Activated CD8-positive, alpha-beta memory T cell treated with anti-CD3 and anti-CD28 coated beads, Interleukin-2, amount 50 U/mL, for 24 hours (primary cell): ENCODE results near the gene CIAO1.
"Not testable (repeated sequence)": the region's sequence is repeated elsewhere in the genome, so short reads cannot be mapped to it uniquely, and the experiment has no call there.

Source experiments
- DNase-seq: peaks from one replicate; pipeline ENCODE4 v3.0.0-alpha.2; 2020; ENCODE audit errors: extremely low read depth

Gene CIAO1

DNA sequence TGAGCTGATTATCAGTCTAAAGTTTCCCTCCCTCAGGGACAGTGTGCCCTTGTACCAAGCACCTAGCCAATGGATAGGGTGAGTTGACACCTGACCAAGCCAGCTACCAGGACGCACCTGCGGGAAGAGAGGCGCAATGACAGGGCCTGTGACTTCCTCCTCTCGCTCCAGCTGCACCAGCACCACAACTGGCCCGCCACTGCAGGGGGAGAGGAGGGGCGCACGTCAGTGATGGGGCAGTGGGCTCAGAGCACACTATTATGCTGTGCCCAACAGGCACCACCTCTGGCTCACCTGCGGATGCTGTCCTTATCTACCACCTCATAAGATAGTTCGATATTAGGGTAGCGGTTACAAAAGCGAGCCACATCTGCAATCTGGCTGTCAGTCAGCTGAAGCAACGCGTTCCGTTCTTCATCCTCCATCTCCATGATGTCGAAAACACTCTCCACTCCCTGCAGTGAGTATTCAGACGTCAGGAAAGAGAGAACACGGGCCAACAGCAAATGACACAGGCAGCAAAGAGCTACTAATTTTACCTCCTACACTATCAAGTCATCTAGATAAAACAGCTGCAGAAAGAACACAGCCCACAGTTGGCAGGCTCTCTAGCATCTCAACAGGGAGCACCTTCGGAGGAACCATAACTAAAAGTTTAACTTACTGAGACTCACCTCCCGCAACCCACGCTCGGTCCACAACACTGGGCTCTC, 10.9 kb downstream of the CIAO1 start:
- no peak for DNase-seq

DNA sequence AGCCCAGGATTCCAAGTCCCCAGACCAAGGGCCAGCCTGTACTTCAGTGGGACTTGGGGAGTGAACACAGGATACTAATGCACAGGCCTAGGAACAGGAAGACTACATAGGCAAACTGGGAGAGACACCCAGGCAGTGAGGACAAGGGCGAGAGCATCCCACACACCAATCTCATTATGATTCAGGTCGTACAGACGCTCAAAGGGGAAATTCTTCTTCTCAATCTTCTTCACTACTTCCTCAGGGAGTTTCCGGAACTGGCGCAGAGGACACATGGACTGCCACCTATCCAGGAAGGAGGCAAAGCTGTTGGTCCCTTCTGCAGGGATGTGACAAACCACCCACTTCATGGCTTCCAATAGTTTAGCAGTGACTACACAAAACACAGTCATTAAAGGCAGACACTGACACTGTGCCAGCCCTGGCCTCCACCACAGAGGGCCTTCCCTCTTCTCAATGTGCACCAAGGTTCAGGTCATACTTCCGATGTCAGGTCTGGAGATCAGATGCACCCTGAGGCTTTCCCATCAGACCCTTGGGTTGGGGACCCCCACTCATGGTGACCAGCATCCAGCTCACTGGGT, 21.3 kb downstream of the CIAO1 start:
- no peak for DNase-seq

DNA sequence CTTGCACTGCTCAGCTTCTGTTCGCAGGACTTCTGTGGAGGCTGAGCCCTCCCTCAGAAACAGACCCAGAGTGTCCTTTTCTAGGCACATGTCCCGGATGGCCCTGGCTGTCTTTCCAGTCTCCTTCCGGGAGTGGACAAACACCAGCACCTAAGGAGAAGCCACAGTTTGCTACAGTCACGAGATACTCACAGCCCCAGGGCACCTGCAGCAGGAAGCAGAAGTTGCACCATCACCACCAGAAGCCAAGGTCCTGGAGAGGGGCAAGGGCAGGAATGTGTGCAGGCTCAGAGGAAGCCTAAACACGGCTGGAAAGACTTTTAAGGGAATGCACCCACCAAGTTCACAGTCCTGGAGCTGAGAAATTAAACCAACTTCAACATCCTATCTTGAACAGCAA, 25.7 kb downstream of the CIAO1 start:
- no peak for DNase-seq

DNA sequence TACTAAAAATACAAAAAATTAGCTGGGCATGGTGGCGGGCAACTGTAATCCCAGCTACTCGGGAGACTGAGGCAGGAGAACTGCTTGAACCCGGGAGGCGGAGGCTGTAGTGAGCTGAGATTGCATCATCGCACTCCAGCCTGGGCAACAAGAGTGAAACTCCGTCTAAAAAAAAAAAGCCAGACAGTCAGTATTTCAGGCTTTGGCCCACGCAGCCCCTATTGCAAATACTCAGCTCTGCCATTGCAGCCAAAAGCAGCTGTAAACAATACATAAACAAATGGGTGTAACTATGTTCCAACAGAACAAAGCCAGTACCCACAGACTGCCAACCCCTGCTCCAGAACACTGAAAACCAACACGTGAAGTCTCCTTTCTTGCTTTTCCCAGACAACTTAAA, 28.2 kb downstream of the CIAO1 start:
- DNase-seq = not testable (repeated sequence)

DNA sequence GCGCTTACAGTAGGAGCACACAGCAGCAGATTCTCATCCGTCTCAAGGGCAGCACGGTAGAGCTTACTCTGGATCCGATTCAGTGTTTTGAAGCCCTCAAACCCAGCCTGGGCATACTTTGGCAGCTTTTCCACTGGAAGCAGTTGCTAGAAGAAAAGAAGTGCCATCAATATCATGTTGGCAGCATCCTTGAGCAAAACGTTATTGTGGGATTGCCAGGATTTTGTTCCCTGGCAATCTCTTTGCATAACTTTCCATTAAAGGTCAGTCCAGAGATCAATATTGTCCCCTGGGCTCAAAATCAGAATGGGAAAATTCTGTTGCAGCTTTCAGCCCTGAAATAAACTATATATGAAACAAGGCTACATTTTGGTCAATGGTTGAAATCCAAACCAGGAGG, 30.9 kb downstream of the CIAO1 start:
- DNase-seq = no peak

DNA sequence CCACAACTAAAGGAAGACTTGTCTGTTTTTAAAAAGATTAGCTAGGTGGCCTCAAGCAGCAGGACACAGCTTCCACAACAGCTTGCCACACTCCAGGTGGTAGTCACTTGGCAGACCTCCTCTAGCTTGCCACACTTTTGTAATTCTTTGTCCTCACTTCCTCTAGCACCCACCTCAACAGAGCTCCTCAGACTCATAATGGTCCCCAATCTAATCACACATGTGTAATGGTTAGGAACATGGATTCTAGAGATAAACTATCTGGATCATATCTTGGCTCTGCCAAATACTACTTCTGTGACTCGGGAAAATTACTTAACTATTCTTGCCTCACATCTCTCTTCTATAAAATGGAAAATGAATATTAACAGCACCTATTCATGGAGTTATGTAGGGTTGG, 35.8 kb downstream of the CIAO1 start:
- DNase-seq = no peak

DNA sequence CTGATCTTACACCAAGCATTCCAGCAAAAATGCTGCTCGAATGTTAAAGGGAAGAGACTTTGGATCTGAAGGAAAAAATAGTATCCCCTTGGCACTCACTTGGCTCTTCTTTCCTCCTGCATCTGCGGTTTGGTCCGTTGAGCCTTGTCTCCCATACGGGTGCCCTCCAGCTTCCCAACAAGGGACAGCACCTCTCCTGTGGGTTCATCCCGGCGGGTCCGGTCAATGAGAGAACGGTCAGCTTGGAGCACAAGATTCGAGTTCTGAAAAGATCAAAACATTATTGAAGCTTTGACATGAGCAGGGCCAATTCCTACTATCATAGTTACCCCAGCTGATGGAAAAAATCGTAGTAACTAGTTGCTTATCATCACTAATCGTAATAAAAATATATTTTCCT, 38.6 kb downstream of the CIAO1 start:
- no peak for DNase-seq

DNA sequence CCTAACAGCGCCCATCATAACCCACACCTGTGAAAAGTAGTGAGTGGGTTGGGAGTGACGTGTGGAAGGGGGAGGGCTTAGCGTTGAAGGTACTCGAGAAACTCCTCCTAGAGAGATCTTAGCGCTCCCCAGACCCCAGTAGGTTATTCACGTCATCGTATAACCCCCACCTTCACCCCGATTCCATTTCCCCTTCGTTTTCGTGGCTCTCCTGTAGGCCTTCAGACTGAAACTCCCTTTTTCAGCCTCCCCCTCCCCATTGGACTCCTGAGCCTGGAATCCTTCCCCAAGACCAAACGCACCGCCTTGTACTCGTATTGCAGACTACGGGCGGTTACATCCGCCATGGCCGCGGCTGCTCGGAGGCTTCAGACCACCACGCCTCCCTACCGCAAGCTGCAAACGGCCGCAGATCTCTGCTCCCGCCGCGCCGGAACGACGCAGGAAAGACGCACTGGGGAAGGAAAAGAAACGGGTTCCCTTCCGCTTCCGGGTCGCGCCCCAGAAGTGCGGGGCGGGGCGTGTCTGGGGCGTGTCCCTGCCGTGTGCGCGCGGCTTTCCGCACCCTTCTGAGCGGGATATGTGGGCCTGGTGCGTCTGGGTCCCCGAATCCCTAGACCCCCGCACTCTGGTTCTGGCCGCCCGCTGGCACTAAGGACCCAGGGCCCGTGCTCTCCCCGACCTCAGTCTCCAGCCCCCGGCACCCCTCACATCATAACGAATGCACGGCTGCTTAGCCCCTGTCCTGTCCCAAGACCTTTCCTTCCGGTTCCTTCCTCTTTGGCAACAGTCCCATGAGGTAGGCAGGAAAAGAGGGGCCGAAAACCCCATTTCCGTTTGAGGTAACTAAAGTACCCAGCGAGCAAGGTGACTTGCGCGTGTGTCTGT, 39.3 kb downstream of the CIAO1 start, which contains the start of gene SNRNP200:
Gene SNRNP200 (minus strand): TSS at position 456 of the 888 bp plus-strand sequence. CDS start 109 bp downstream, at position 347.
- peak; percentile 79 for DNase-seq

DNA sequence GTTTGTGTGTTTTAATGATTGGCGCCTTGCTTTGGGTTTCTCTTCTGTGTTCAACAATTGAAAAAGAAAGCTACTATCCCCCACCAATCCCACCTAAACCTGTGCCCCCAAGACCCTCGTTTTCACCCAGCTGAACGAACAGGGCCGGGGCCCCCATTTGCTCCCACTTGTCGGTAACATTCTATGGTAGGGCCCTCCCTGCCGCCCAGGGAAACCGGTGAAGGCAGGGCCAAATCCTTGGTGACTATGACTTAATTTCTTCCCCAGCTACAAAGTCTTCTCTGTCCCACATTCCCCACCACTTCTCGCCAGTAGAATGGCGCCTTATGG, 39.9 kb downstream of the CIAO1 start:
- no peak for DNase-seq

DNA sequence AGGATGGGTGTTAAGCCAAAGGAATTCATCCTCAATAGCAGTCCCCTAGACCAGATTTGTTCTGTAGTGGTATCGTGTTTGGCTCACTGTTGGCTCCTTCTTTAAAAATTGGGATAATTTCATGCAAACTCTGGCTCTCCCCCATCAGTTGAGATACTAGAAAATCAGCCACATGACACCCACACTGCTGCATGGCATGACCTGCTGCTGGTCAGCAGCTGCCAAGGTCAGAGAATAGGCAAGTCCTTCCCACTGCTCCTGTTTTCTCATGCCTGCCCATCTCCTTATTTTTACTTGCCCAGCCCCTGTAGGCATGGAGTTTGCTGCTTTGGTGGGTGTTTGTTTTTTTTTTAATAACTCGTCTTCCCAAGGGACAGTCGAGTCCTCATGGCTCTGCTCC, 40.3 kb downstream of the CIAO1 start:
- no peak for DNase-seq

DNA sequence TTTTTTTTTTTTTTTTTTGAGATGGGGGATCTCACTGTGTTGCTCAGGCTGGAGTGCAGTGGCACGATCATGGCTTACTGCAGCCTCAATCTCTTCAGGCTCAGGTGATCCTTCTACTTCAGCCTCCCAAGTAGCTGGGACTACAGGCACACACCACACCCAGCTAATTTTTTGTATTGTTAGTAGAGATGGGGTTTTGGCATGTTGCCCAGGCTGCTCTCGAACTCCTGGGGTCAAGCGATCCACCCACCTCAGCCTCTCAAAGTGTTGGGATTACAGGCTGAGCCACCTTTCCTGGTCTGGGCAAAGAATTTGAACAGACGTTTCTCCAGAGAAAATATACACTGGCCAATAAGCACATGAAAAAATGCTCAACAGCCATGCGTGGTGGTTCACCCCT, 42.2 kb downstream of the CIAO1 start:
- no peak for DNase-seq

DNA sequence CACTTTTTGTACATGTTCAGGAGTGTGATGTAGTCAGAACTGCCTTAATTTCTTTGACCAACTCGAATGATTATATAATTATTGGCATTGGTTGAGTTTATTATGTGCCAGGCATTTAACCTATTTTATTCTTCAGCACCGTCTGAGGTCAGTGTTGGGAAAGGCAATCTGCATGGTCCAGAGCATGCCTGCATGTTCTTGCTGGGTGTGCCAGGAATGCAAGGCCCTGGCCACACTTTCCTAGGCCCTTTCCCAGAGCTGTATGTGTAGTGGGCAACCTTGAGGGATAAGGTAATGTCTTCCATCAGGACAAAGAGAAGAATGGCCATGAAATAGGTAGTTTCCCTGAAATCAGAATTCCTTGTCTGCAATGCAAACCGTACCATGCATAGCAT, 49.0 kb downstream of the CIAO1 start:
- no peak for DNase-seq

DNA sequence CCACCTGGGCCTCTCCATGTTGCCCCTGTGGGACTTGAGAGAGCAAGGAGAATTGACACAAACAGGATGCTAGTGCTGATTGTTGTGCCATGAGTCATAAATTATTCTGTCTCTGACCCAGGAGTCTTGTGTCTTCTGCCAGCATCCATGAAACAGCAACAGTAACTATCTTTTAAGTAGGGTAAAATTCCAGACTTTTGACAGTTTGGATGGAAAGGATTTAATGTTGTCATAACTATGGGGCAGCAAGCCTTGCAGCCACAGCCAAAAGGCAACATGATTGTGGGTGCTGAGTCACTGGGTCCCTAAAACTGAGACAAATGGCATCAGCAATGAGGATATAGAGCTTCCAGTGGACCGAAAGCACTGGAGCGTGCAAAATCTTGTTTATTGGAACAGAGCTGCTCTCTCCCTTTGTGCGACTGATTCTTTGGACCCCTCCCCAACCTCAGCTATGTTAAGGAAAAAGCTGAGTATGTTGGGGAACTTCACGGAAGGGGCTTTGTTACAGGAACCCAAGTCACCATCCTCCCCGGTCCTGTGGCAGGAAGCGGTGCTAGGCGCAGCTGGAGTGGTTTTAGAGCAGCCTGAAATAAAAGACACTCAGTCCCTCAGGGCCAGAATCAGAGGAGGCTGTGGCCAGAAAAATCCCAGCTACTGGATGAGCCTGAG, 49.5 kb downstream of the CIAO1 start:
- DNase-seq = no peak

DNA sequence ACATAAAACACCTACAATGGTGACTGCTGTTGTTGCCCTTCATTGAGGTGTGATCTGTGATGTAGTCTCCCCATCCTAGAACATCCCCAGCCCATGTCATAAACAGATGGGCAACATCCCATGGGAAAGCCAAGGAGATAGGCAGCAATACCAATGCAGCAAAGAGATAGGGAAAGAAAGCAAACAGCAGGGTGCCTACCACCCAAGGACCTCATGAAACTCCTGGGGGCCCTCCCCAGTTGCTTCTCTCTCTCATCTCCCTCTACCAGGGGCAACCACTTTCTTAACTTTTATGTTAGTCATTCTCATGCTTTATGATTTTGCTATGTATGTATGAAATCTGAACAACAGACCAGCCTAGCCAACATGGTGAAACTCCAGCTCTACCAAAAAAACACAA, 51.0 kb downstream of the CIAO1 start:
- DNase-seq = no peak

DNA sequence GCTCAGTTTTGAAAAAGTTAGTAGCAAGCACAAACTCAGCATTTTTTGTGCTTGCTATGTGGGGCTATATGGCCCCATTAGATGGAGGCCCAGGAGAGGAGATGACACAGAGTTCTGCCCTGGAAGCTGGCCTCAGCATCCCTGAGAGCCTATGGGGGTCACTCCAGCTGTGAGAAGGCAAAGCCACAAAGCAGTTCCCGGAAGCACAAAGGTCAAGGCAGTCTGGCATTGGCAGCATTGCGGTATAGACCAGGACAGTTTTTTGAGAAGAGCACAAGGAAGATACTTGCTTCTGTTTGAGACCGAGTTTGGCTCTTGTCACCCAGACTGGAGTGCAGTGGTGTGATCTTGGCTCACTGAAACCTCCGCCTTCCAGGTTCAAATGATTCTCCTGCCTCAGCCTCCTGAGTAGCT, 51.6 kb downstream of the CIAO1 start:
- DNase-seq = no peak

DNA sequence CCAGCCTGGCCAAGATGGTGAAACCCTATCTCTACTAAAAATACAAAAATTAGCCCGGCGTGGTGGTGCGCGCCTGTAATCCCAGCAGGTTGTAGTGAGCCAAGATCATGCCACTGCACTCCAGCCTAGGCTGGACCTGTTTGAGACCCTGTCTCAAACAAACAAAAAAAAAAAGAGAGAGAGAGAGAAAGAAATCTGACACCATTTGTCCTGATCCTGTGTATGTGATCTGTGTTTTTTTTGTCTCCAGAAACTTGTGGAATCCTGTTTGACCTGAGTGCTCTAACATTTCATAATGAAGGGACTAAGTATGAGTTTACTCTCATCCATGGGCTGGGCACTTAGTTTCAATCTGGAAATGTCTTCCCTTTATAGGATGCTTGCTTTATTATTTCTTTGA, 52.7 kb downstream of the CIAO1 start:
- DNase-seq = no peak

DNA sequence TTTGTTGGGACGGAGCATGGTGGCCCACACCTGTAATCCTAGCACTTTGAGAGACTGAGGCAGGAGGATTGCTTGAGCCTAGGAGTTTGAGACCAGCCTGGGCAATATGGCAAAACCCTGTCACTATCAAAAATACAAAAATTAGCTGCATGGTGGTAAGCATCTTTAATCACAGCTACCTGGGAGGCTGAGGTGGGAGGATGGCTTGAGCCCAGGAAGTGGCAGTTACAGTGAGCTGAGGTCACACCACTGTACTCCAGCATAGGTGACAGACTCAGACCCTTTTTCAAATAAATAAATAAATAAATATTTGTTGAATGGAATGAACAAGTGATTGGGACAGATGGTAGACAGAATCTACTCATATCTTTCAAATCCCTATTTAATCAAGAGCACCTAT, 53.4 kb downstream of the CIAO1 start:
- DNase-seq = no peak

DNA sequence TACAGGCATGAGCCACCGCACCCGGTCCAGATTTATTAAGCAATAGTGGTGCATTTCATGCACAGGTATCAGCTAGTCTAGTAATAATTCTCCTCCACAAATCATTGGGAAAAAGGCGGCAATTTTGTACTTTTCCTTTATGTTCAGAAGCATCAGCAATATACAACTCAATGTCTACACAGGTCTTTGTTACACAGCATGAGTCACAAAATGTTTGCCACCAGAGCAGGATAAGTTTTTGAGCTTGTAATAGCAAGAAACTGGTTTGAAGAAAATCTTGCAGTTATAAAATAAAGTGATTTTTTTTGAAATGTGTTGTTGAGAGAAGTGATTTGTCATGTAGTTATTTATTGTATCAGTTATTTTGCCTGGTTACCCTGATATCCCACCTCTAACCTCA, 54.3 kb downstream of the CIAO1 start:
- DNase-seq = no peak

DNA sequence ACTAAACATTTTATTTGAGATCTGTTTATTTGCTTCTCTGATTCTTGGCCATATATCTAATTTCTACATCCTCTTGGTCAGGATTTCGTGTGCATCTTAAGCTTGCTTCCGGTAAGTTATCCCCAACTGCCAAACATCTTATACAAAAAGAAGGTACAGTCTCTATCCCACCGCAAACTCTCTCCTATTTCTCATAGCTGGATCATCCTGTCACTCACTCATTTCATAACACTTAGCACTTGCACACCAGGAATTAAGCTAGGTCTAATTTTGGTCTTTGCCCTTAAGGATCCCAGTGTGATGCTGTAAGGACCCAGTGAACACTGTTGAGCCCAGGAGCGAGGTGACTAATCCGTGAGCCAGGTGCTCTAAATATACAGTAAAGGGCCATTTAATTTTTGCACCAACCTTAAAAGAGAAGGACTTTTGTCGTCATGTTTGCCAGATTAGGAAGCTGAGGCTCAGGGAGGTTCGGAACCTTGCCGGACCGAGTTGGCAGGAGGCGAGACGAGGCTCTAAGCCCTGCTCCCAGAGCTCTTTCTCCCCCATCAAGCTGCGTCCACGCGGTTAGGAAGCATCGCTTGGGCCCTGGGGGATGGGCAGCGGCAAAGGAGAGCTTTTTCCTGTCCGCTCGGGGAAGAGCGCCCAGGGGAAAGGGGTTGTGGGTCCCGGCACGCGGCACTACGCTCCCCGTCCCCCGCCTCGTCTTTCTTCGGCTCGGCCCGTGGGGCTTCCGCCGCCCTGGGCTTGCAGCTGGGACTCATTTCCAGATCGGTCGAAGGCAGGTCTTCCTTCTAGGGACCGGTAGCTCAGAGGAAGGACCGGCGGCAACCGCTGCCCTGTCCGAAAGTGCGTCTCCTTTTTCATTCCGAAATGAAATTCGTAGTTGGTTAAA, 55.0 kb downstream of the CIAO1 start:
- no peak for DNase-seq
